Forelimb muscle (tissue), 1 donor: ENCODE measurements around the gene PPIE. TPM values are rescaled to one million over a fixed set of nuclear protein-coding genes. Genes with fewer than 3 reads are reported as not detected.
"Not testable (repeated sequence)": the region's sequence is repeated elsewhere in the genome, so short reads cannot be mapped to it uniquely, and the experiment has no call there.

Experiments
- DNase-seq: peaks from one replicate; pipeline ENCODE4 v3.0.0-alpha.2; 2013; ENCODE audit warnings: low read depth
- polyA plus RNA-seq: library from polyadenylated mRNA; unstranded; fragments of 120-200 nt; gene quantifications from one replicate; pipeline ENCODE4 v1.2.1, GENCODE V29; 2013; ENCODE audit not compliant: insufficient read length

Gene PPIE
- polyA plus RNA-seq, 1 donor, result 41.7 TPM

GRCh38 chr1:39758556-39759435 is 20.1 kb downstream of the PPIE start:
- no peak for DNase-seq

- no peak for DNase-seq
Measured at GRCh38 chr1:39759436-39759726, 20.7 kb downstream of the PPIE start.

- no peak for DNase-seq
Measured at GRCh38 chr1:39760074-39761008, 21.7 kb downstream of the PPIE start.

- DNase-seq, result no peak
Measured at GRCh38 chr1:39761016-39761415, 22.3 kb downstream of the PPIE start.

GRCh38 chr1:39761557-39762260 is 23.0 kb downstream of the PPIE start:
- DNase-seq, result no peak

- no peak for DNase-seq
Measured at GRCh38 chr1:39762550-39763540, 24.2 kb downstream of the PPIE start.

- not testable (repeated sequence) for DNase-seq
Measured at GRCh38 chr1:39763619-39764374, 25.1 kb downstream of the PPIE start.

GRCh38 chr1:39764512-39764911 is 25.8 kb downstream of the PPIE start:
- not testable (repeated sequence) for DNase-seq

- not testable (repeated sequence) for DNase-seq
Measured at GRCh38 chr1:39766466-39766865, 27.8 kb downstream of the PPIE start.

GRCh38 chr1:39769502-39769901 is 30.8 kb downstream of the PPIE start:
- not testable (repeated sequence) for DNase-seq

- DNase-seq, result not testable (repeated sequence)
Measured at GRCh38 chr1:39770100-39771021, 31.7 kb downstream of the PPIE start.

- DNase-seq, result not testable (repeated sequence)
Measured at GRCh38 chr1:39771022-39771532, 32.4 kb downstream of the PPIE start, which contains the start of gene OXCT2. Gene OXCT2, minus strand, starts transcription at chr1:39771348. Its CDS starts 93 bp downstream, at chr1:39771255.

GRCh38 chr1:39773369-39773979 is 34.8 kb downstream of the PPIE start:
- DNase-seq, result not testable (repeated sequence)

GRCh38 chr1:39775141-39775540 is 36.5 kb downstream of the PPIE start:
- DNase-seq, result not testable (repeated sequence)

GRCh38 chr1:39775676-39776399 is 37.2 kb downstream of the PPIE start:
- not testable (repeated sequence) for DNase-seq

- DNase-seq, result no peak
Measured at GRCh38 chr1:39776400-39776713, 37.7 kb downstream of the PPIE start.

- DNase-seq, result no peak
Measured at GRCh38 chr1:39776886-39777285, 38.2 kb downstream of the PPIE start.
